GM18909 (cell line): ENCODE measurements around the gene VSIG10L2.
"Not testable (repeated sequence)": the region's sequence is repeated elsewhere in the genome, so short reads cannot be mapped to it uniquely, and the experiment has no call there.

ENCODE experiments used
- ATAC-seq: cut with Tn5 transposase; IDR thresholded peaks from one replicate; pipeline ENCODE4 v1.9.1; 2021; ENCODE audit warnings: mild to moderate bottlenecking; ENCODE audit not compliant: unreplicated experiment, poor library complexity

Gene VSIG10L2

DNA sequence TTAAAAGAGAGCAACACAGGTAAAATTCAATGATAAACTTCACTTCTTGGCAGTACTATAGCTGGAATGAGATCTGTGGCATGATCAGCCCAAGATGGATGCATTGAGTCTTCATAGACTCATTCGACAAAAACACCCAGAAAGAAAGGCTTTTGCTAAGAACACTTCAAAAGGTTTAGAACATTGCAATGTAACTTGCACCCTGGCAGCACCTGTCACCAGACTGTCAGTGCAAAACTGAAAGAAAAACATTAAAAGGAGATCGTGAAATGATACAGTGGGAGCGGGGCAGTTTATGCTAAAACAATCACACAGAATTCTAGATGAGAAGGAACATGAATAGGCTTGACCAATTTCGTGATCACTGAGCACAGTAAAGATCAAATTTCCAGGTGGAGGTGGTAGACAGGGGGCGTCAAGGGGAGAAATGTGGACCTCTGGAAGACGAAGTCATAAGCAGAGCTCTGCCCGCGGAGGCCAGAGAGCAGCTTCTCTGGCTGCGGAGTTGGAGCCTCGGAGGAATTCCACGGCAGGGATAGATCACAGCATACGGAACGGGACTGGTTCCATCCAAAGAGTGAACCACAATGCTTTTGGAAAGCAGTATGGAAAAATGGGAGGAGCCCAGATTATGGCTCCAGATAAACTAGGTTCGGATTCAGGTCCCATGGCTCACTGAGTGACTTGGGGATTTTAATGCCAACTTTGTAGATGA lies 11.9 kb downstream of the VSIG10L2 start:
- no peak for ATAC-seq

DNA sequence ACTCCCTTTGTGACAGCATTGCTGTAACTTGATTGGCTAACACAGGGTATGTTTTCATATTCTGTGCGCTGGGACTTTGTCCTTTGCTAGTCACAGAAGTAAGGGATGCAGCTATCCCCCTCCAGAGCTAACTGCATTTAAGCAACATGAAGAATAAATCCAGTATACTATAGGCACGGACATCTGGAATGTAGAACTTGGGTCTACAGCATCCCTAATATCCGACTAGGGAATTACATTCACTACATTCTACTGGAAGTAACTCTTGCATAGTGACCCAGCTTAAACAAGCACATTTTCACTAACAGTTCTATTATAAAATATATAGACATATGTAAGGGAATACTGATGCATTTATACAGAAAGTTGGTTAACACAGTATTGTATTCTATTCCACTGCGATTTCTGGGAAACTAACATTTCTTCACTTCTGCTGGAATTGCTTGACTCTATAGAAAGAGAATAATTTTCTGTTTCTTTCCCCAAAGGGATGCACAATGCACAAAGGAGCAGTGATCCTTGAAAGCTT lies 13.1 kb downstream of the VSIG10L2 start:
- no peak for ATAC-seq

DNA sequence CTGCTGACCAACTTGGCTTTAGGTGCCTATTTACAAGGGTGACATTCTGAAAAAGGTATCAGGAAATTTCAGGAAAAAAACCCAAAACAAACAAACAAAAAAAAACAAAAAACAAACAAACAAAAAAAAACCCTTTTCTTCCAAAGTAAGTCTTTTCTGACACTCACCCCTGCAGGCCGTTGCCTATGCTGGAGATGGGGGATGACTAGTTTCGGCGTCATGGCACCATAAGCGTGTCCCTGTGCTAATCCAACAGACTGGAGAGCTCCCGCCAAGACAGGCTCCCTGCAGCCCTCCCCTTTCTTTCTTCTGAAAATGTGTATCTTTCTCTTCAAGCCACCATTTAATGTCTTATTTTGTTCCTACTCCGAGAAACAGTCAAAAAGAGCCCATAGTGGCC lies 13.7 kb downstream of the VSIG10L2 start:
- no peak for ATAC-seq

DNA sequence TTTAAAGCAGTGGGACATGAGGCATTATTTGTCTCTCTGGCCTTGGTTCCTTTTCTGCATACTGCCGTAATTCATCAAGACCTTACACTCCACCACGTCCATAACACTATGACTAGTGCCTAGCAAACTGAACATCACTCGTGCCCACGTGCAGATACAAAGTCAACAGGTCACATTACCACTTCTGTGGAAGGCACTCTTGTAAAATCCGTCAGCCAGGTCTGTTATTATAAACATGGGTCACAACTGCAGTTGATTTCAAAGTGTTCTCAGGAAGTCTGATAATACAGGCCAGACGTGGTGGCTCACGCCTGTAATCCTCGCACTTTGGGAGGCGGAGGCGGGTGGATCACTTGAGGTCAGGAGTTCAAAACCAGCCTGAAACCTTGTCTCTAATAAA lies 14.1 kb downstream of the VSIG10L2 start:
- no peak for ATAC-seq

DNA sequence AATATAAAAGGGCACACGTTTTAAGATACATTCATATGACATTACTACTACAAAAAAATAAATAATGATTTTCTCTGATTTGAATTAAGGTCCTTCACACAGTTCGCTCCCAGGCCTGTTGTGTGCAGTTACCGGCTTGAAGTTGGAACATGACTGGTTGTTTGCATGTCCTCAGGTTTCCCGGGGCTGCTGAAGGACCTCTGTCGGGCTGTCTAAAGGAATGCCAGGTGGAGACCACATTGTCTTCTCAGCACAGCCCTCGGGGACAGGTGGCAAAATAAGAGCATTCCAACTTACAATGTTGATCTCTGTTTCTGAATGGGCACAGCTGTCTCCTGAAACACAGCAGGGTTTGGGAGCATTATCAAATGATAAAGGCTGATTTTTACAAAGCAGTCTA lies 14.9 kb downstream of the VSIG10L2 start:
- no peak for ATAC-seq

DNA sequence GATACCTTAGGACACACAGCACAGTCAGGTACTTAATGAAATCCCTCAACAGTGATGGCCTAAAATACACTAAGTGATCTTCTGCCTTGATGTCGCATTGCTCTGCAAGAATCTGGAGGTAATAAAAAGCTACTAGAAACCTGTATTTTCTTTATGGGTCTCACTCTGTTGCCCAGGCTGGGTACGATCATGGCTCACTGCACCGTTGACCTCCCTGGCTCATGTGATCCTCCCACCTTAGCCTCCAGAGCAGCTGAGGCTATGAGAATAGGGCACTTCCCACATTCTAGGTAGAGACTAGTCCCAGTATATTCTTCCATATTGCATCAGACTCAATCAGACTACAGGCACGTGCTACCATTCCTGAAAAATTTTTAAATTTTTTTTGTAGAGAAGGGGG lies 21.7 kb downstream of the VSIG10L2 start:
- no peak for ATAC-seq

DNA sequence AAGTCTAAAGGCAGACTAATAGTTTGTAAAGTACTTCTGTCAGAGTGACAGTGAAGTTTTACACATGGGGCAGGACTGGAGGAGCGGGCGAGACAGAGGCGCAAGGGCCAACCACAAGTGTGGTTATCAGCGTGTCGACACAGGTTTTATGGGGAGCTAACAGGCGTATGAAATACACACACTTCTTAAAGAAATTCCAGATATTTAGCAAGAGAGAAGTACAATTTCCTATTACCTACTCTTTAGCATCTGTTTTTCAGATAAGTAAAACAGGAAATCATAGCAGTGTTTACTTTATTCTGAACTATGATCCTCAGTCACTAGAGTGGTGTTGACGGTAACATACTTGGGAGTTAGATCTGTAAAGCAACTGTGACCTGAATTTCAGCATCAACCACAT lies 22.5 kb downstream of the VSIG10L2 start:
- no peak for ATAC-seq

DNA sequence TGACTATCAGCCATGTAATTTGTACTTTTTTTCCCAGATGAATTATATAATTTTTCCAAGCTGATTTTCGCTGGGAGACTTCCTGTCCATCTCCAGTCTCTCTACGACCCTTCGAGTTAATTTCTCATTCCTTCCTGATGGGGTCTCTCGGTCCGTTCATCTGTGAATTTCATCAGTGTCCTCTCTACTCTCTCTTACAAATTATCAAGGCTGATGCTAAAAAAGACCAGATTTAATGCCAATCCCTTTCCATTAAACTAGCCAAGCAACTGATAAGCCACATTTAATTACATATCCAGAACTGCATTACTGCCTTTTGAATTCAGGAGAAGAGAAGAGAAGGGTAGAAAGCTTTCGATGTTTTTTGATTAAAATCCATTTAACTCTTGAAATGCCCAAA lies 25.8 kb downstream of the VSIG10L2 start:
- no peak for ATAC-seq

DNA sequence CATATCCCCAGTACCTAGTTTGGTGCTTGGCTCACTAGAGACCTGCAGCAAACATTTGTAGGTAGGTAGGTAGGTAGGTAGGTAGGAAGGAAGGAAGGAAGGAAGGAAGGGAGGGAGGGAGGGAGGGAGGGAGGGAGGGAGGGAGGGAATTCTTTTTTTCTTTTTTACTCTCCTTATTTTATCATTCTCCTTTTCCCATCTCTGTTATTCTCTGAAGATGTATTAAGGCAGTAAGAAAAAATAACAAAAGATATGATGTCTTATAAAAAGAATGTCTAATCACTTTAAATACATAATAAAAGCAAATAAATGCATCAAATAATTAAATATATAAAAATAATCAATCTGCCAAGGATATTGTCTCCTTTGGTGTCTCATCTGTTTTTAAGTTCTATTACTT lies 28.4 kb downstream of the VSIG10L2 start:
- no peak for ATAC-seq

DNA sequence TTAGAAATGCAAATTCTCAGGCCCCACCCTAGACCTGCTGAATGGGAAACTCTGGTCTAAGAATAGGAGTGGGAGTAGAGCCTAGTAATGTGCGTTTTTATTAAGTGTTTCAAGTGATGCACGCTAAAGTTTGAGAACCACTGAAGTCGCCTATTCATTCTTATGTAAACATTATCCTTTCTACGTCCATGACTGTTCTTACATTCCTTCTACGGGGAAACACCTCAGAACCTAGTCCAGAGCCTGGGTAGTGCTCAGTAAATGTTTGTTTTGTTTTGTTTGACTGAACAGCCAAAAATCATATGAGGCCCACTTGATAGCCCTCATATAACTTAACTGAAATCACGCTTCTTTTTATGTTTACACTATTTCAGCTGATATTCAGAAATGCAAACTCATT lies 29.8 kb downstream of the VSIG10L2 start:
- no peak for ATAC-seq

DNA sequence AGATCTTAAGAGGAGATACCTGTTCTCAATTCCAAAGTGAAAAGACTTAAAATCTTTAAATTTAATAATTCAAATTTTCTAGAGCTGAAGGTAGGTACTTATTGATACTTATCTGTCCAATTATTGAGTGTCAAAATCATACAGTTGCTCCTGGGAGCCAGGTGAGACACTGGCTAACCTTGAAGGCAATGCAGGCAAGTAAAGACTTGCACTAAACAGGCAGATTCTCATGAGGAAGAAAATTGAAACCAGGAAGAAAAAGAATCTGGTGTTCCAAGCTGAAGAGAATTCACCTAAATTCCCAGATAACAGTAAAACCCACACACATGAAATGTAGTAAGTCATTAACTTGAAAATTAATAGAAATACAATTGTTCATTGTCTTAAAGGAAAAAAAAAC lies 30.3 kb downstream of the VSIG10L2 start:
- no peak for ATAC-seq

DNA sequence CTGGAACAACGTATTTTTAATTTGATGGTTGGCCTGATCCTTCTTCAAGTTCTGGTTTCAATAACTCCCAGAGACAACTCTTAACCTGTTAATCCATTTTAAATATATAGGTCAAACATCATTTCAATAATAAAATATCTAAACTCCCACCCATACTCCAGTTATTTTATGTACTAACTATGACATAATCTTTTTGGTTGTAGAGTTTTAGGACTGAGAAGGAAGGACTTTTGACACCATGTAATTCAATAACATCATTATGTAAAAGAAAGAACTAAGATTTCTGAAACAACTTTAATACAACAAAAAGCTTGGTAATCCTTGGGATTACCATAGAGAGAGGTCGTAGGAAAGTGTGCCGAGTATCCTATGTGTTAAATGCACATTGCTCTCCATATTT lies 31.5 kb downstream of the VSIG10L2 start:
- ATAC-seq = no peak

DNA sequence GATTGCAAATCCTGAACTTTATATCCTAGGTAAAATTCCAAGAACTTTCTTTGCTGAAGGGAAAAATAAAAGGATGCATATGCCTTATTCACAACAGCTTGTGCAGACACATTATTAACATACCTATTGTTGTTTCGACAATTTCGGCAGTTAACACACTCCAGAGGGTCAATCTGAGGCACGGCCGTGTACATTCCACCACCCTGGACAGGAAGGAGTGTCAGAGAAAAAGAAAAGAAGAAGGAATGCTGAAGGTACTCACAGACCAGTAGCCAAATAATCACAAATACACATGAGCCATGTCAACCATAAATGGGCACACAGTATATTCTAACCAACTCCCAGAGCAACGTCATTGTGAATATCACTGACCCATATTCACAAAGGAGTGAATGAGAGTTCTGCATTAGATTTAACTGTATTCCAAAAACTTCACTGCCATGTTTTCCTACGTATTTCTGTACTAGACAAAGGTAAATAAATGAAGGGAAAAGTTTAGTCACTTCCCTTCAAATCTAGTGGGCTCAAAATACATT lies 32.4 kb downstream of the VSIG10L2 start:
- no peak for ATAC-seq

DNA sequence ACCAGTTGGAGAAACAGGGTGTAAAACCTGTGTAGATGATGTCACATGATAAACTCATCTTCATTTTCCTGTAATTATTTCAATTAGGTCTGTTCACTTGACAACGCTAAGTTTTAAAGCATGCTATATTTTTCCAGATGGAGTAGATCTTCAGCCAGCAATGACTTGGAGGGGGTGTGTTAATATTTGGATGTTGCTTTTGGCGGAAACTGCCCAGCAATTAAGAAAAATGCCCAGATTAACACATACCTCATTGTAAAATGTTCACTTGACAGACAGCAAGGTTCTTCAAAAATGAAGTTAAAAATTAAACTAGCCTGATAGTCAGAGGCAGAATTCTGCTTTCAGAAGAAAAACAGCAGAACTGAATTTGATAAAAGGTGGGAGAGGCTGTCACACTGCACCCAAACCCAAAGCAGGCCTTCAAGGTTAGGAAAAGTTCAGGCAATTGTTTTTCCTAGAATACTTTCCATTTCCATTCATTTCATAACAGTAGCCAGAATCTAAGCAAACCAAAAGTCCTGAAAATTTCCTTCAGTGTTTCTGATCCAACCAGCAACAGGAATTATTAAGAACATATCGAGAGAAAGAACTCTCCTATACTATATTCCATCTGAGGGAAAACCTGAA lies 33.0 kb downstream of the VSIG10L2 start:
- ATAC-seq = no peak

DNA sequence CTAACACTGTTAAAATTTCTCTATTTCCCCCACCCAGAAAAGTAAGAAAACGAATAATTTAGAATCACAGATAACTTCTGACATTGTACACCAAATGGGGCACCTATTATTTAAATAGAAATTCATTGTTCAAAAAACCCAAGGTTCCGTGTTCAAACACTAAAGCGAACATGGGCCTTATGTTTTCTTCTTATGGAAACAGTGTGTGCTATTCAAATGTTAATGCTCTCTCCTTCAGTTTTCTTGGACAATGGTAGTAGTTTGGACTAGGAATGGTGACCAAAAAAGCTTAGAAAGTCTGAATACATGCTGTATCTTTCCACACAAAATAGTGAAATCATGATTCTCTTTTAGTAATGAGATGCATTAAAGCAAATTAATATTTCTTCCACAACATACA lies 33.7 kb downstream of the VSIG10L2 start:
- ATAC-seq = no peak

DNA sequence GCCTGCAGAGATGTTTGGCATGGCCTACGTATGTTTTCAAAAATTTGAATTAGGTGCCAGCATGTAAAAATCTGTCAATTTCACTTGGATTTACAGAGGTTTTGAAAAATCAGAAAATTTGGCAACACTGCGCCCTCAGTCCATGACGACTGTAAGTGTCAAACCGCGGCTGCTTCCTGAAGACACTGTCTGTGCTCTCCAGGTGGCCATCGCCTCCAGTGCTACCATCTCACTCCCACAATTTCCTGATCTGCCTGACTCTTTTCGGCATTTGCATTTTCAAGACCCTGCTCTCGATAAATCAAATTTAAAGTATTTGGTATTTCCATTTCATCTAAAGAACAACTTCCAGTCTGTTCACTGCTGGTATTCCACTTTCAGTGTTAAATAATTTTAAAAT lies 34.6 kb downstream of the VSIG10L2 start:
- ATAC-seq = no peak

DNA sequence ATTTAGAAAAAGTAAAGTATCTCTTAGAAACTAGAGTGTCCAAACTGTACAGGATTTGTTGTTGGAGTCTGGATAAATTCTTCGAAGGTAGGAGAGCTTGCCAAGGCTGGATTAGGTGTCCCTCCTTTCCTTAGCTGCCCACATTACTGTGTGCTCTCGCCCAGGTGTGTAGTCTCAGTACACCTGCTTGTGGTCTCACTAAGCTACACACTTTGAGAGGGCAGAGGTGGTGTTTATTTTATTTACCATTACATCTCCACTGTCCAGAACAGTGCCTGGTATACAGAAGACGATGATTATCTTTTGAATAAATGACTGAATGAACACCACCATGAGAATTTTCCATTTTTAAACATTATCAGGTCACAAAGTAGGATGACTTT lies 36.5 kb downstream of the VSIG10L2 start:
- ATAC-seq = no peak

DNA sequence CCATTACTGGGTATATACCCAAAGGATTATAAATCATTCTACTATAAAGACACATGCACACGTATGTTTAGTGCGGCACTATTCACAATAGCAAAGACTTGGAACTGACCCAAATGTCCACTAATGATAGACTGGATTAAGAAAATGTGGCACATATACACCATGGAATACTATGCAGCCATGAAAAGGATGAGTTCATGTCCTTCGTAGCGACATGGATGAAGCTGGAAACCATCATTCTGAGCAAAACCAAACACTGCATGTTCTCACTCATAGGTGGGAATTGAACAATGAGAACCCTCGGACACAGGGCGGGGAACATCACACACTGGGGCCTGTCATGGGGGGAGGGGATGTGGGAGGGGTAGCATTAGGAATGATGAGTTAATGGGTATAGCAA lies 40.1 kb downstream of the VSIG10L2 start:
- ATAC-seq = not testable (repeated sequence)

DNA sequence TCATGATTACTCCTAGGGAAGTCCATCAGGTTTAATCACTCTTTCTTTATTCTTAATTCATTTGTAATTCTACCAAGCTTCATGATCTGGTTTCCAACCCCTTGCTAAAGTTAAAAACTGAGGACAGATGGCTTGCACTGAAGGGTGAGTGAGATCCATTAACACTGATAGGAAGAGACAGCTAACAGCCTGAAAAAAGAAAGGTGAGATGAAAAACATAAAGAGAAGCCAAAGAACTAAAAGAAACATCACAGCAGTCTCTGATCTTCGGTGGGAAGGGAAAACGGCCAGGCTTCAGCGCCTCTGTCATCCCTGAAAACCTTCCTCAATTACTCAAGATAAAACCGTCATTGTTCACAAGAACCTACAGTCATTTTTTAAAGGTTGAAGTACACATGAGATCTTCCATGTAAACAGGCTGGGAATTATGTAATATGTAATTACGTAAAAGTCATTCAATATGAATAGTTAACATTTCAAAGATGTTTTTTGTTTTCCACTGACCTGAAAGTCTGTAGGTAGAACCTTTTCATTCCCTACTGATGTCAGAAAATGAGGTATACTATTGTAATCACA lies 41.3 kb downstream of the VSIG10L2 start:
- ATAC-seq = no peak

DNA sequence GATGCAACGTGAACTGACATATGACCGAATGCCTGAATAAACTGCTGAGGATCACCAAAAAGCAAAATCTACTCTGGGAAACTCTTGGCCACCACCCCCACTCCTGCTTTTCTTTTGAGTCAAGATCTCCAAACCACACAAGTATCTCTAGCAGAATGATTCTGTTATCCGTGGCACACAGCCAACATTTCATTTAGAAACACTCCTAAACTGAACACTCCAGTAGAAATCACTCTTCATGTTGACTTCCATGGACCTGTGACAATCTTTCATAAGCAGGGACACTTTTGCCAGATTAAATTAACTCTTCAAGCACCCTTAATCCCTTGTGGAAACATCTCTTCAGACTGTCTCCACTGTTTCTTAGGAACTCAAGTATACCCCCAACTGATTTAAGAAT lies 44.4 kb downstream of the VSIG10L2 start:
- ATAC-seq = no peak

DNA sequence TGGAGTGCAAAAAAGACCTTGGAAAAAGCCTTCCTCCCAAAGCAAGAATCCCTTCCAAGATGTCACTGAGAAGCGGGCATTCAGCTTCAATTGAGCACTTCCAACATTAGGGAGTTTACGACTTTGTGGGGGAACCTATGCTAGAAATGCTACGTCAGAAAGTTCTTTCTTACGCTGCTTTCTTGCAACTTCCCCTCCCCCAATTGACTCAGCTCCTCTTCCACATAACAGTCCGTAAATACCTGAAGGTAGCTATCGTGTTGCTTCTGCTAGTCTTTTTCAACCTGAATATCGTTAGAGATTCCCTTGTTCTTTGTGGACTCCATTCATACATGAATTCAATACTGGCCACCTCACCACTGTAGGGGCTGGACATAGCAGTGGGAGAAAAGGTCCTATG lies 47.0 kb downstream of the VSIG10L2 start:
- ATAC-seq = no peak

DNA sequence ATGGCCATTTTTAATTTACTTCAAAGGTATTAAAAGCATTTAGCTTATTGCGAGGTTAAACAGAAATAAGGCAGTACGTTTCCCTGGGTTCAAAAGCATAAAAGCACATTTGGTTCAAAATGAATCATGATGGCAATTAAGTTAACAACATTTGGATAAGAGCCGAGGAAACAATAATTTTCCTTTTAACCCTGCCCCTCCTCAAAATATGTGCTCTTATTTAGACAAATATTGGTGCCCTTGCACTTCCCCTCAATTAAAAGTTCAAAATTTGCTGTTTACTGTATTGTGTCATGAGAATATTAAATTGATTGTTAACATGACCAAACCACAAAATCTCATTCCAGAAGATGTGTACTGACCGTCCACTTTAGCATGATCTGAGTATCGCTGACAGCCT lies 48.7 kb downstream of the VSIG10L2 start:
- no peak for ATAC-seq
